ENCODE results near the gene P2RY2.

P2RY2 gene

DNA sequence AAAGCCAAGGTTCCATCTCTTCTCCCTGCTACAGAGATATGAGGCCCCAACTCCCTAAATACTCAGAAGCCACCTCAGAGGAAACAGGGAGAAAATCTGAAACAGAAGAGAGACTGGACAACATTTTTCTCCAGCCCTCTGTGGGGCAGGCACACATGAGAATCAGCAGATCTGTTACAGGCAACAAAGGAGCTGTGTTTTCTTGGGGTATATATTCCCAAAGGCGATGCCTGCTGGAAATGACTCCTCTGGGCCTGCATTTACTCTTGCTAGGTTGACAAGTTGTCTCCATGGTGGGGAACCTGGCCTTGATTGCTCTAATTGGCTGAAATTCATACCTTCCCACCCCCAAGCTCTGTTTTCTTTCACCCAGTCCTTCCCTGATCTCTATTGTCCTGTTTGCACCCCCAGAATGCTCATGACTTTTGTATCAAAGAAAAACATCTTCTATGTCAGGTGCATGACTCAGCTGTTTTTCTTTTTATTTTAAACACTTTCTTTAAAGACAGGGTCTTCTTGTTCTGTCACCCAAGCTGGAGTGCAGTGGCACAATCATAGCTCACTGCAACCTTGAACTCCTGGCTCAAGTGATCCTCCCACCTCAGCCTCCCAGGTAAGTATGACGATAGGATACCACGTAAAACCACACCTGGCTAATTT is 30.6 kb downstream of the P2RY2 start:
- DNase-seq = no peak

DNA sequence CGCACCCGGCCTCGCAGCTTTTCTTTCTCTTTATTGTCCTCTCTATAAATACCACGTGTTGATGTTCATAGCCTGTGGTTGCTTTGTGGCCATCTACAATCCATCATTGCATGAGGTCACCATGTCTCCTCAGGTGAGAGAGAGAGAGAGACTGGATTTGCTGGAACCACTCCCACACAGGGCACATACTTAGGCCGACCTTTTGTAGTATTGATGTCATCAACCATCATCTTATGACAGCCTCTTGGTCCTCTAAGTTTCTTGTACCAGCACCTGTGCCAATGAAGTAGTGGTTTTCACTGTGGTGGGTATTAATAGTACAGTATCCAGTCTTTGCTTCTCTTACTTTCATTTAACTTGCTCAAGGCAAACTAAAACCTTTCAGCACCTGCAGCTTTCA is 31.2 kb downstream of the P2RY2 start:
- DNase-seq = no peak

DNA sequence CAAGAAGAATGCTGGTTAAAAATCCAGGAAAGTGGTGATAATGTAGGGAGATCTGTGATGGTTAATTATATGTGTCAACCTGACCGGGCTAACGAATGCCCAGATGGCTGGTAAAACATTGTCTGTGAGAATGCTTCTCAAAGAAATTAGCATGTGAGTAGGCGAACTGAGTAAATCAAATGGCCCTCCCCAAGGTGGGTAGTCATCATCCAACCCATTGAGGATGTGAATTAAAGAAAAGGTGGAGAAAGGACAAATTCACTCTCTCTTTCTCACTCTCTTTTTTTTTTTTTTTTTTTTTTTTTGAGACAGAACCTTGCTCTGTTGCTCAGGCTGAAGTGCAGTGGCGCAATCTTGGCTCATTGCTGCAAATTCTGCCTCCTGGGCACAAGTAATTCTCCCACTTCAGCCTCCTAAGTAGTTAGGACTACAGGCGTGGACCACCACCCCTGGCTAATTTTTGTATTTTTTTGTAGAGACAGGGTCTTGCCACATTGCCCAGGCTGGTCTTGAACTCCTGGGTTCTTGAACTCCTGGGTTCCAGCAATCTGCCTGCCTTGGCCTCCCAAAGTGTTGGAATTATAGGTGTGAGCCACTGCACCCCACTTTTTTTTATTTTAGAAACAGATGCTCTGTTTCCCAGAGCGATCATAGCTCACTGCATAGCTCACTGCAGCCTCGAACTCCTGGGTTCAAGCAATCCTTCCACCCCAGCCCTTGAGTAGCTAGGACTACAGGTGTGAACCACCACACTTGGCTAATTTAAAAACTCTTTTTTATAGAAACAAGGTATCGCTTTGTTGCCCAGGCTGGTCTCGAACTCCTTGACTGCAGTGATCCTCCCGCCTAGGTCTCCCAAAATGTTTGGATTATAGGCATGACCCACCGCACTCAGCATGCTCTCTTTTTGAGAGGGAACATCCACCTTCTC is 32.0 kb downstream of the P2RY2 start:
- DNase-seq = no peak

DNA sequence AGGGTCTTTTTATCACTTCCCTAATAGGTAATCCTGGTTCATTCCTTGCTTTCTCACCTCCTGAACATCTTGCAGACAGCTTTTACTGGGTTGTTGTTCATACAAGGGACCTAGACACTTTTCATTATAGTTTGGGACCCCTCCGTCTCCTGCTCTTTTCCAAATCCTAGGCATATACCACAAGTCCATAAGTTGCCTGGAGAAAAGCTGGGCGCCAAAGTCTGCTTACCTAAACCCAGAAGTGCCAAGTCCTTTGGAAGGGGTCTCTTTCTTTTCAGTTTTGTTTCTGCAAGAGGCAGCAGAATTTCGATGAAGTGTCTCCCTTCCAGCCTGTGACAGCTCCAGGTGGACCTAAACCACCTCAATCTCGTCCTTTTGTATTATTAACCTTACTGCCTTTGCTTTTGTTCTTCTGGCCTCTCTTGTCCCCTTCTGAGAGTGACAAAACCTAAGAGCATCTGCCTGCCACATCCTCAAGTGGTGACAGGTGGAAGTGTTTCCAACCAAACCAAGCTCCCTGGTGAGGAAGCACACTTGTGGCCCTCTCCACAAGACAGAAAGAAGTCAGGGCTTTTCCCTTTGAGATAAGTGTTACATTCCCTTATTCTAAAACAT is 34.6 kb downstream of the P2RY2 start:
- no peak for DNase-seq

DNA sequence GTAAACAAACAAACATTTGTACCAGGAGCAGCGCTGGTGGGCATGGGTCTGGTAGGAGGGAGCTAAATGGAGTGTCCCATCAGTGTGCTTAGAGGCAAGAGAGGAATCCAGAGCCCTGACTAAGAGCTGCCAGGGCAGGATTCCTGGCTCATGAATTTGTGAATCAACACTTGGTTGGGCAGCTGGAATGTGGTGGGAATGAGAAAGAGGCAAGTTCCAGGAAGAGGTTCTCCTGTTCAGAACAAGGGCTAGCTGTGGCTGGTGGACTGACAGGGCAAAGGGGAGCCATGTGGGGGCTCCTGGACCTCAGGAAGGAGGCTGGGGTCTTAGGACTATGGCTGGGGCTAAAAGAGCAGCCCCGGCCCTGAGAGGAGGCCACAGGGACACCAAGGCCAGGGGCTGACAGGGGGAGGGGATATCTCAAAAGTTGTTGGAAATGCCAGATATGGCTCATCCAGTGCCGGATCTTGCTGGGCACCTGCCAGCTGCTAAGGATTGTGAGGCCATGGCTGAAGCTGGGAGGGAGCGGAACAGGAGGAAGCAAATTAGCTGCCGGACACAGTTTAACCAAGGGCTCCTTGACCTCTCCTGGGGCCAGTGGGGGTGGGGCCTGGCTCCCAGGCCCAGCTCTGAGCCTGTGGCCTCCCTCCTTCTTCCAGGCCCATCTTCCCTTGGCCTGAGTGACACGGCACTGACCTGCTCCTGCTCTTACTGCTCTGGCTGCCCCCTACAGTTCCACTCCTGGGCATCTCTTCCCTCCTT is 39.4 kb downstream of the P2RY2 start:
- no peak for DNase-seq

DNA sequence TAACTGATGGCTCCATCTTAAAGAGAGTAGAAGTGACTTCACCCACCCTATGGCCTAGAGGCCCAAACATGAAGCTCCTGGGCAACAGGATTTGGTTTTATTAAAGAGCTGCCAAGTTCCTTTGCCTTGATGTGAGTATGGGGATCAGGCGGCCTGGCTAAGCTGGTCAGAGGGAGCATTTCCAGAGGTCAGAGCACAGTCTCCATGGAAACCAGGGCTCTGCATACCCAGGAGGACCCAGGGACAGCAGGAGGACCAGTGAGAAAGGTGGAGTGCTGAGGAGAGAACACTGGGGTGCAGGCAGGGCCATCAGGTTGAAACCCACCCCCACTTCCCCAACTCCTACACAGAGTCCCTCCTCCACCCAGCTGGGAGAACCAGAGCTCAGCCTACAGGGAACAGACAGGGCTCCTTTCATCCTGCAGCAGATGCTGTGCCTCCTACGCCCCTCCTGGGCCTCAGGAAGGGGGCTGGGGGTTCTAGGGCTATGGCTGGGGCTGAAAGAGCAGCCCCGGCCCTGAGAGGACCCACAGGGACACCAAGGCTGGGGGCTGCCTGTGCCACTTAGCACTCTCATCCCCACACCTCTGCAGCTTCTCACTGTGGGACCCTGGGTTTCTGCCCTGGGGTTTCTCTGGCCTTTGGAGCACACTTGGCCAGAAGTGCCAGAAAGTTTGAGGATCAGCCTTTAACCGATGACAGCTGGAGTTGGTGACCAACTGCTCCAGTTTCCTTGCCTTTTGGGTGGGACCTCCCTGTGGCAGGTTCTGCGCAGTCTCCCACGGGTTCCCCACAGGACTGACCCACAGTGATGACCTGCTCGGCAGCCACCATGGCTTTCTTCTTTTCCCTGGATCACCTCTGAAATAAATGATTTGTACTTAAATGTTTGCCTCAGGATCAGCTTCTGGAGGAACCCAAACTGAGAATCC is 40.3 kb downstream of the P2RY2 start:
- no peak for DNase-seq

DNA sequence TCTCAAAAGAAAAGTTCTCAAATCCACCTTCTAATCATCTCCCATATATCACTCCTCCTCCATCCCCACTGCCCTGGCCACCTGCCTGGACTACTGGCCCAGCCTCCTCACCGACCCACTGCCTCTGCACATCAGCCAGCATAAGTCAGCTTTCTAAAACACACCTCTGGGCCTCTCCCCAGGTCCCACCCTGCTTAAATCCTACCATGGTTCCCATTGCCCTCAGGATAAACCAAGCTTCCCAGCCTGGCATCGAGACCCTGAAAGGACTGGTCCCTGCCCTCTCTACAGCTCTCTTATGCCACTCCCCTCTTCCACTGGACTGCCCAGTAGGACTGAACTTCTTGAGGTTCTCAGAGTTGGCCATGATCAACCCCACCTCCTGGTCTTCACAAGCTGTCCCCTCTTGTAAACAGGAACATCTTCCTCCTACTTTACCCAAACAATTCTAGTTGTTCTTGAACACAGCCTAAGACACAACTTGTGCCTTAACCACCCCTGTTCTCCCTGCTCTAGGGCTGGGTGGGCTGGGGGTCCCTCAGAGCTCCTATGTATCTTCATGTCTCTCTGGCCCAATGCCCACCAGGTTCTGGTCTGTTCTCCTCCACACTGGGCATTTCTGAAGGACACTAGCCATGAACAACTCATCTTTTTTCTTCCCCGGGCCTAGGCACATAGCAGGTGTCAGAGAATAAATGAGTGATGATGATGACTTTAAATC is 41.5 kb downstream of the P2RY2 start:
- DNase-seq = no peak

DNA sequence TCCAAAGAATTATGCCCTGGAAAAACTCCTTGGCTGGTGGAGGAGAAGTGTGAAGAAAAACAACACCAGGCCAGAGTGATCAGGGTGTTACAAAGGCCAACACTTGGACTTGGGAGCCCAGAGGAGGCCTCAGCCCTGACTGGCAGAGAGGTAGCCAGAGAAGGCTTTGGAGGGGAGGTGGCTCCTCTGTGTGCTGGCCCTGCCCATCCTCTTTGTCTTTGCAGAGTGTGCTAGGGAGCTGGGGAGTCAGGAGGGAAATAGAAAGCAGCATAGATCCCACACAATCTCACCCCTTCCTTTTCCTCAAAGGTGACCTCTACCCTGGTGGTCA is 42.0 kb downstream of the P2RY2 start:
- no peak for DNase-seq

DNA sequence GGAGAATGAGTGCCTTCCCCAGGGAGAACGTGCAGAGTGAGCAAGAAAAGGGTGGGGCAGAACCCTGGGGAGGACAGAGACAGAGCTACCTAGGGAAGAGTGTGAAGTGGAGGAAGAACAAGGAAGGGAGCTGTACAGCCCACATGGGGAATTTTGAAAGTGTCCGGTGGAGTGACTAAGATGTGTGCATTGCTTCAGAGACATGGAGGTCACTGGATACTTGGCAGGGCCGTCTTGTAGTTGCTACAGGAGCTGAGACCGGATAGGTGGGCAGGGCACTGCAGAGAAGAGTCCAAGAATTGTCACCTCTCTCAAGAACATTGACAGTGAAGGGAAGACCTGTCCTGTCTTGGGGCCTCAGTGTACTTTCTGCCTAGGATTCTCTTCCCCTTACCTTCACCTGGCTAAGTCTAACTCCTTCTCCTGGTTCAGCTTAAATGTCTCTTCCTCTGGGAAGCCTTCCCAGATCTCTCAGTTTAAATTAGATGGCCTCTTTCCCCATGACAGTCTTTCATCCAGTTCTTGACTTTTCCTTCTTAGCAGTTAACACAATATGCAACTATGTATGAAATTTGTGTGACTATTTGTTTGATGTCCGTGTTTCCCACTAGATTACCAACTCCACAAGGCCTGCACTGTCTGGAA is 44.9 kb downstream of the P2RY2 start:
- DNase-seq = no peak

DNA sequence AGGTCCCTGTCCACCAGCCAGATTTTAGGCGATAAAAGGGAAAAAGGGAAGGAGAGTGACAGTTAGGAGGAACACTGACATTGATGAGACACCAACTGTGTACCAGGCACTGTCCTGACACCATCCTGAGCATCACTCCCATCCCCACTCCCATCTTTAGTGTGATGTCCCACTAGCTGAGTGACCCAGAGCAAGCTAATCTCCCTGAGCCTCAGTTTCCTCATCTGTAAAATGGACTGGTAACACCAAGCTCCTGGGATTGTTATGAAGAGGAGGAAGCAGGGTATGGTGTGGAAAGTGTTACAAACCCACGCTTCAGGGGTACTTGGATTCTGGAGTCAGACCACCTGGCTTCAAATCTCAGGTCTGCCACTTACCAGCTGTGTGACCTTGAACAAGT is 45.6 kb downstream of the P2RY2 start:
- DNase-seq = no peak

DNA sequence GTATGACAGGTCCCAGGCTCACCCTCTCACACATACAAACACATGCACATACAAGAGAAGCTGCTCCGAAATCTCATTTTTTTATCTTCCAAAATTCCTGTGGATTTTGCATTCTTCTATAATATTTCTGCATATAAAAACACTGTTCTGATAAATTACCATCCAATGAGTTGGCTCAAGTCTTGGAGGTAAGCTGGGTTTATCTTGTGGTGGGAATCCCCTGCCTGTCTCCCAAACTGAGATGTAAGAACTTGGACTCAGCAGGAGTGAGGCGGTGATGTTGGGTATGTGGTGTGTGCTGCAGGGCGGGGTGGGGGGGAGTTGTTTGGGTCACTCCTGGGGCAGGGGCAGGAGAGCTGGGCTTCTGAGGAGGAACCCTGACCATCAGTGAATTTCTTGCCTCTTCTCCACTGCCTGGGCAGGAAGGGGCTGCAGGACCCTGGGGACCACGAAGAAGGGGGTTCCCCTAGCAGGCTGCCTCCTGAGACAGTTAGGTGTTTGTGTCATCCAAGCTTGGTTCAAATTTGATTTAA is 47.3 kb downstream of the P2RY2 start:
- no peak for DNase-seq

DNA sequence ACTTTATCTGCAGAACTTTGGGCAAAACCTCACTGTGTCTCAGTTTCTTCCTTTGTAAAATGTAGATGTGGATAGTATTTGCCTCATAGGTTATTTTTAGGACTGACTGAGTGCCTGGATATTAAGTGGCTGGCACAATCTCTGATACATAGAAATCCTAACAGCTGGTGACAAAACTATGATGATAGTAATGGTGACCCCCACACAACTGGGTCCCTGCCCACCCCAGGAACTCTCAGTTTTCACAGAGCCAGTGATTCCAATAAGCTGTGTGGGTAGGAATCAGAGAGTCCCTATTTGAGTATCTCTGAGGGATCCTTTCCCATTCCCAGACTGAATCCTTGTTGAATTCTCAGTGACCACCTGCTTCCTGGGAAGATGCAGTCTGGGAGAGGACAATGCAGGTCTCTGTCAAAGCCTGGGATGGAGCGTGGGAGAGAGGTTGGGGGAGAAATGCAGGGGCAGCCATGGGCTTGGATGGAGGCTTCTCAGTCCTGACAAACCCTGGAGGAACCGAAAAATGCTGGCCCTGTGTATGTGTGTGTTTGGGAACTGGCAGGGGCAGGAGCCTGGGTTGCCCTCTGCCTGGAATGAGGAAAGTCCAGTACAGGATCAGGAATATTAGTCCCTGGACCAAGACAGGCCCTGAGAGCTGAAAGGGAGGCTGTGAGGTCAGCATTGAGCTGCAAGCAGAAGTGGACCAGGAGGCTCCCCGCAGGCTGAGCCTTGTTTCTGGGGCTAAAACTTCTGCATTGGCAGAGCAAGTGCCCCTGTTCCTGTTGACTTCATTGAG is 48.0 kb downstream of the P2RY2 start:
- no peak for DNase-seq

DNA sequence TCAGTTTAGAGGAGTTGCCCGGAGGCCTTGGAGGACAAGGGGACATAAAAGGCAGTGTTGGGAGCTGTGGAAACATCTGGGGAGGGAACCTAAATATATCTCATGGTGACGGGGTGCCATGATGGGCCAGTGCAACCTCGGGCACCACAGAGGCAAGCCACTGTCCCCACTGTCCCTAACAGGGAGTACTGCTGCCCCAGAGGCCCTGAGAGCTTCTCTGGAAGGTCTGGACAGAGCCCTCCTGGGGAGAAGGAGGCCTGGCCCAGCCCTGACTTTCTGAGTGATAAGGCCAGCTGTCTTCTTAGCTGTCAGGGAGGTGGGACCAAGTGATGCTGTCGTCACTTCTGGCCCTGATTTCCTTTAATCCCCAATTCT is 48.6 kb downstream of the P2RY2 start:
- DNase-seq = no peak

DNA sequence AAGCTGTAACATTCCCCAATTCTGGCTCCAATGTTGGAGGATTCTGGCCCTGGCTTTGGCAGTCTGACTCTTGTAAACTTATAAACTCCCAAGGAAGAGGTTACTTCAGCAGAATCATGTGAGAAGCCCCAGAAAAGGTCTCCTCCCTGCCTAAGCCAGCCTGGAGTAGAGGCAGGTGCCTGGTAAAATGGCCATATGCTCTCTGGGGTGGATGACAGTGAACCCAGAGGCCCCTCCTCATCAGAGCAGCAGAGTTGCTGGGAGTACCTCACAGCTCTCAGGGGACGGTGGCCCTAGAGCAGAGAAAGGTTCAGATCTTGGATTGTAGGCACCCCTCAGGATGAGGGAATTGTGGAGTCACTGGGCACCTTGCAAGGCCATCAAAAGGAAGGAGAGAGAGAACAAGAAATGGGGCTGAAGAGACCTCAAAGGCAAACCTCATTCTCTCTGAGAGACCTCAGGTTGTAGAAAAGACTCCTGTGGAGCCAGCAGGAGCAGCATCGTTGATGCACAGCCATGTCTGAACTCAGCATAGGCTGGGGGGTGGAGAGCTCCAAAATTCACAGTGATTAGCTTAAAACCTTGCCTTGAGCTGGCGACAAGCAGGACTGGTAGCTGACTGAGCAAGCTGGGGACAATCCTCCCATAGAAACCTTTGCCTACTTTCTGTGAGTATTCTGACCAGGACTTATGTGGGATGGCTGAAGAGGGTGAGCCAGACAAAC is 49.2 kb downstream of the P2RY2 start:
- no peak for DNase-seq

DNA sequence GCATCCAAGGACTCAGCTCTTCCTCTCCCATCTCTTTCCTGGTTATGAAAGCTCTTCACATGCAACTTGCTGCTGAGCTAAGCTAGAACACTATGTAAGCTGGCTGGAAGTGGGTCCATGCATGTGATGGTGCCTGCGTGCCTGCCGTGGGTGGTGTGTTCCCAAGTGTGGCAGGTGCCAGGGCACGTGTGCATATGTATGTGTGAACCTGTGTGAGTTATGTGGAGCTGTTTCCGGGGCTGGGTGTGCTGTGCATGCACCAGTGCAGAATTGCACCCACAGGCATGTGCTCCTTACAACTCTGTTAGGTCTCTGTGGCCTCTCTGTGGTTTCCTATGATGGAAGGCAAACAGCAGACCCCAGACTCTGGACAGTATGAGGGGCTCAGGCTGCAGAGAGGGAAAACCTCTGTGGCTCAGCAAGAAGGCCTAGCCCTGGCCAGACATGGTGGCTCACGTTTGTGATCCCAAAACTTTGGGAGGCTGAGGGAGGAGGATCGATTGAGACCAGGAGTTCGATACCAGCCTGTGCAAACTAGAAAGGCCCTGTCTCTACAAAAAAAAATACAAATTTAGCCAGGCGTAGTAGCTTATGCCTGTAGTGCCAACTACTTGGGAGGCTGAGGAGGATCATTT is 49.9 kb downstream of the P2RY2 start:
- no peak for DNase-seq

DNA sequence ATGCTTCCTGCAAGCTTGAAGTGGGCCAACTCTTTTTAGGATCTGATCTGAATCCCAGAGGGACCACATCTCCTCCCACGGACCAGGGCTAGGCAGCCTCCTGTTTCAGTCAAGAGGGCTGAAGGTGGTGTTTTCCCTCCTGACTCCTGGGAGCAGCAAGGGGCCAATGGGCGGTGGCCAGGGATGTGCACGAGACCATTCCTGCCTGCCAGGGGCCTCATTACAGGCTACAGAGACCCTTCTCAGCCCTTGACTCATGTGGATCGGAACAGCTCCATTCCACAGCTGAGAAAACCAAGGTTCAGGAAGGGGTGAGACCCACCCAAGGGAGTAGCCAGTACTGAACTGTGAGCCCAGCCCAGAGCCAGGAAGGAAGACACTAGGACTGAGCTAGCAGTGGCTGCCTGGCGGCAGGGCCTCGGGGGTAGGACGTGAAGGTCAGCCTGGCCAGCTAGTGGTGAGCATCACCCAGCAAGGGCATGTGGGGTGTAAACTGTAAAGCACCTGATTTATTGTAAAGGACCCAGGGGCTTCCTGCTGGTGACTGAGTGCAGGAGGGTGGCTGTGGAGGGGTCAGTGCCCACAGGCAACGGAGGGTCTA is 50.7 kb downstream of the P2RY2 start:
- no peak for DNase-seq

DNA sequence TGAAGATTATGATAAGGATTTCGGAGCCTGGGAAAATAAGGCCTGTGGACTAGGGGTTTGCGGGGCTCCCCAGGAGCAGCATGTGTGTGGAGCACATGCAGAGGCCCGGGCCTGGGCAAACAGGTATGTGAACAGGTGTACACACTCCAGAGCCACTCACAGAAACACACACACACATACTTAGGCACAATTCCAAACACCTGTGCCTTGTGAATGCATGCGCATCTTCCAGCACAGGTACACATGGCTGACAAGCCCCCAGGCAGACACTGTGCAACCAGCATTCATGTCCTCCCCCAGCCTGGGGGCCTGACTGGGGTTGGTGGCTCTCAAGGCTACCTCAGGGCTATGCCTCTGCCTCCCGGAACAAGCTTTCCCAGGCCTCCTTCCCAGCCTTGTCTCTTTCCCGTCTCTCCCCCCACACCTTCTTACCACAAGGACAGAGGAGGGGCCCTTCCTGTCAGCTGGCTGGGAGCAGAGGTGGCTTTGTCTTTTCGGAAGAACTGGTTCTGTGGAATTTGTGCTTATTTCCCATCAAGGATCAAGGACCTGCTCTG is 51.5 kb downstream of the P2RY2 start:
- no peak for DNase-seq
